GM19239 (cell line): ENCODE measurements around the gene TLDC2.
"Not testable (repeated sequence)": the region's sequence is repeated elsewhere in the genome, so short reads cannot be mapped to it uniquely, and the experiment has no call there.

Source experiments
- DNase-seq: peaks from one replicate; pipeline ENCODE4 v3.0.0; 2011; ENCODE audit warnings: low spot score; ENCODE audit not compliant: insufficient read length
- FAIRE-seq: peaks from 2 replicates; lab custom pipeline; 2011; peaks lifted over from hg19 to GRCh38; lab: Jason Lieb, UNC

Gene TLDC2

DNA sequence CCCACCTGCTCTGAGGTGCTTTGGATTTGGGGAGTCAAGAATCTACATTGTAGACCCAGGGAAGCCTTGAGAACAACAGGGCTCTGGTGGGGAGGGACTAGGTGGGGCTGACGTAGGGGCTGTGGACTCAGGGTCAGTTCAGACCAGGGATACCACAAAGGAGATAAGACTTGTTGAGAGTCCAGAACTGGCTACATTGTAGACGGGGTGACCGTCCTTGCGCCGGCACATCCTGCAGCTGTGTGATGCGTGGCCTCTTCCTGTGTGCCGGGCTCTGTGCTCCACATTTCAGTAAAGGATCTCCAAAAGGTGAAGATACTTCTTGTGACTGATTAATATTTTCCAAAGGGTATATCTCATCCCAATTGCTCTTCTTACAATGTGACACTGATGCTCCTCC is 9.8 kb upstream of the TLDC2 start:
- DNase-seq (no peak), FAIRE-seq (no peak)

DNA sequence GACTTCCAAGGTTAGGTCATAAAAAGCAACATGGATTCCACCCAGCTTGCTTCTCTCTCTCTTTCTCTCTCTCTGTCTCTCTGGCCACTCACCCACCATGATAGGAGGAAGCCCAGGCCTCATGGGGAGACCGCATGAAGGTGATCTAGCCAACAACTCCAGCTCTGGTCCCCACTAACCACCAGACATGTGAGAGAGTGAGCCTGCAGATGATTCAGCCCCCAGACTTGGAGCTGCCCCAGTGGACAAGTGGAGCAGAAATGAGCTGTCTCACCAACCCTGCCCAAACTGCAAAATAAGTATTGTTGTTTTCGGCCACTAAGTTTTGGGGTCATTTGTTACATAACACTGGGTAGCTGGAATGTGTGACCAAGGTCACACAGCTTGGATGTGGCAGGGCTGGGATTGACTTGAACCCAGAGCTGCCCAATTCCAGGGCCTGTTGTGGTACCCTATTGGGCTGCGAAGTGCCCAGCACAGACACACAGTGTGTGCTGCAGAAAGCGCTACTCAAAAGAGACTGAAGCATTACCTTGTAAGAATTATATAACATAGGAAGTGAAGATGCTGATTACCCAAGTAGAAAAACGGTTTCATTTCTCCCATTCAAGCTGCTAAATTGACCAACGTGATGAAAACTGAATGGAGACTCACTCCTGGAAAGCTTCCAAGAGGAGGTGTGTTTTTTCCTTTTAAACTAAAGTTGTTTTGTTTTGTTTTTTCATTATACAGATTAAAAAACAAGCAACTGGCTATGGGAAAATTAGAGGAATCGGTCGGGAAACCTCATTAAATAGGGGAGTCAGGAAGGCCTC is 9.1 kb upstream of the TLDC2 start:
- no peak for DNase-seq
- peak; percentile 72 for FAIRE-seq

DNA sequence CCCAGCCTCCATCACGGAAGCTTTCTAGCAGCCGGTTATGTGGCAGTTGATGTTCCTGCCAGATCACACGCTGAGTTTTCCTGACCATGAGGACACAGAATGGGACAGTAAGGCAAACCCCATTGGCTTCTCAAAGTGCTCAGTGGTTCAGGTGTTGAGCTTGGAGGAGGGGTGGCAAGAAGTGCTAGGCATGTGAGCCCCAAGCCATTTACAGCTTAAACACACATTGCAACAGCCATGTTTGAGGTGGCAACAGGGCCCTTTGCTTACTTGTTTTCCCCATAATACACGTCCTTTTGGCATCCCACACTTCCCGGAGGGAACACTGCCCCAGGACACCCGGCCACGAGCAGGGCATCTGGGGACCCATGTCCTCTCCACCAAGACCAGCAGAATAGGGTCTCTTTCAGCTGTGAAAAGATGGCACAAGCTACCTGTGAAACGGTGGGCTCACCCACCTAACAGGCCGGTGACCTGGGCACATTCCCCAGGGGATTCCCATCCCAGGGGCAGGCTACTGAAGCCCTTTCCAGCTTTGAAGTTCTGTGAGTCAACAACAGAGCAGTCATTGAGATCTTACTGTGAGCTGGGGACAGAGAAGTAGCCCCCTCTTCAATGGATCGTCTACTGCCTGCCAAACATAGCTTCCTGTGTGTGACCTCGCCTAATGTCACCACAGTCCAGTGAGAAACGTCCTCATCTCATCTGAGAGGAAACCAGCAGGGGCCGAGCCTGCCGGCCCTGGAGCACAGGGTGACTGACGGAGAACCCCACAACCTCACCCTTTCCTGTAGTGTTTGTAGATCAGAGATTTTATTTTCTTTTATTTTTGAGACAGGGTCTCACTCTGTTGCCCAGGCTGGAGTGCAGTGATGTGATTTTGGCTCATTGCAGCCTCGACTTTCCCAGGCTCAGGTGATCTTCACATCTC is 4.0 kb upstream of the TLDC2 start:
- FAIRE-seq (no peak), DNase-seq (no peak)

DNA sequence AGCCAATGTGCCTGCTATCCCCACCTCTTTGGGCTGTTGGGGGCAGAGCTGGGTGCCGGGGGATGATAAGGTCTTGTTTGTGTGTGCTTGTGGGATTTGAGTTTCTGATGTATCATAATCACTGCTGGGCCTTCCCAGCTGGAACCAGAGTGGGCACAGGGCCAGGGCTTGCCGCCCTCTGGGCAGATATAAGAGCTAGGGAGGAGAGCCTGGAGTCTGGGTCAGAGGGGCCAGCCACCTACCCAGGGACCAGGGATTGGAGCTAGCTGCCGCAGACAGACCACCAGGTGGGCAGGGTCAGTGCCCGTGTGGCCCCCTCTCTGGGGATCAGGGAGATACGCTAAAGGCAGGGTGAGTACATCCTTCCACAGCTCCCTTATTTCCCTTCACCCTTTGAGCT is 3.1 kb upstream of the TLDC2 start:
- FAIRE-seq = no peak
- DNase-seq = no peak

DNA sequence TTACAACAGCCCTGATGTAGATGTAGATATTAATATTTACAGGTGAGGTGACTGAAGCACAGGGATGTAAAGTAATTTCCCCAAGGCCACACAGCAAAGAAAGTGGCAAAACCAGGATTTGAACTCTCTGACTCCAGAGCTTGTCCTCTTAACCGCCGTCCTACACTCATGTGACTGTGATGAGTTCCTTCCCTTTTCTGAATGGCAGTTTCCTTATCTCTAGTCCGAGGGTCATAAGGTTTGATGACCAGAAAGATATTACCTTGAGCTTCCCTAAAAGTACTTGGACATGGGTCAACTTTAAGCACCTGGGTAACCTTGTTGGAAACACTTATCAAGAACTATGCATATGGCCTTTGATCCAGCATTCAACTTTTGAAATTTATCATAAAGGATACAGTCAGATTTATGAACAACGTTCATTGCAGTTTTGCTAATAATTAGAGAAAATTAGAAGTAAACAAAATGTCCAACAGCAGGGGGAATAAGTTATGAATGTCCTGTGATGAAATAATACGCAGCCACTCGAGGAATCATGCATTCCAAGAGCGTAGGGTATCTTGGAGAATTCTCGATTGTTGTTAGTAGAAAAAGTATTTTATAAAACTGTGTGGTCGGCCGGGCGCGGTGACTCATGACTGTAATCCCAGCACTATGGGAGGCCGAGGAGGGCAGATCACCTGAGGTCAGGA is 2.3 kb upstream of the TLDC2 start:
- FAIRE-seq (no peak), DNase-seq (no peak)

DNA sequence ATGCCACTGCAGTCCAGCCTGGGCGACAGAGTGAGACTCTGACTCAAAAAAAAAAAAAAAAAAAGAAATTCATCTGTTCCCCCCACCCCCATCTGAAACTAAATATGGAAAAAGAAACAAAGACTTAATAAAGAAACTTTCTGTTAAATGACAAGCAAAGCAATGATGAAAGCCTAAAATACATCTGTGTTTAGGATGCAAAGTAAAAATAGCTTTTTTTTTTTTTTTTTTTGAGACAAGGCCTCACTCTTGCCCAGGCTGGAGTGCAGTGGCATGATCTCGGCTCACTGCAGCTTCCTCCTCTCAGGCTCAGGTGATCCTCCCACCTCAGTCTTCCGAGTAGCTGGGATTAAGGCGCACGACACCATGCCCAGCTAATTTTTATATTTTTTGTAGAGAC is 845 bp upstream of the TLDC2 start:
- not testable (repeated sequence) for FAIRE-seq, DNase-seq

DNA sequence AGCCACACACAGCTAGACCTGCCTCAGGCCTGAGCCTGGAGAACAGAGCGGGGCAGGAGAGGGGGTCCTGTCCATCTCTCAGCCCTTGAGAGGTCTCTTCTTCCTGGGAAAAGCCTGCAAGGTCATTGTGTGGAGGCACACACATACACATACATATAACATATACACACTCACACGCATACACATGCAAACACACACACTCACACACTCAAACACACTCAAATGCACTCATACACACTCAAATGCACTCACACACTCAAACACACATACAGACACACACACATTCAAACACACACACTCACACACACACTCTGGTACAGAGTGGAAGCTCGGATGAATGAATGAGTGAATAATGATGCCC is 515 bp downstream of the TLDC2 start:
- DNase-seq = no peak
- no peak for FAIRE-seq

DNA sequence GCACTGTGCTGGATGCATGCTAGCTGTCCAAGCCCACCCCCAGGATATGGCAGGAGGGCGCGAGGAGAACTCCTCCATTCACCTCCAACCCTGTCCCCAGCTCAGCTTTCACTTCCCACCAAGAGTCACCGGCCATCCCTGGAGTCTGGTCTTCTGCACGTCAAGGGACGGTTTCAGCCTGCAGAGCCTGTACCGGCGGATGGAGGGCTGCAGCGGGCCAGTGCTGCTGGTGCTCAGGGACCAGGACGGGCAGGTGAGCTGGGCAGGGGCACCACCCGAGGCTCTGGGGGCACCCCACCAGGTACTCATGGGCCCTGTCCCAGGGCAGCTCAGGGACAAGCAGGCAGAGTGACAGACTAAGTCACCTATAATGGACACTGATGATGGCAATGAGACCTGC is 3.0 kb downstream of the TLDC2 start:
- FAIRE-seq (no peak), DNase-seq (no peak)

DNA sequence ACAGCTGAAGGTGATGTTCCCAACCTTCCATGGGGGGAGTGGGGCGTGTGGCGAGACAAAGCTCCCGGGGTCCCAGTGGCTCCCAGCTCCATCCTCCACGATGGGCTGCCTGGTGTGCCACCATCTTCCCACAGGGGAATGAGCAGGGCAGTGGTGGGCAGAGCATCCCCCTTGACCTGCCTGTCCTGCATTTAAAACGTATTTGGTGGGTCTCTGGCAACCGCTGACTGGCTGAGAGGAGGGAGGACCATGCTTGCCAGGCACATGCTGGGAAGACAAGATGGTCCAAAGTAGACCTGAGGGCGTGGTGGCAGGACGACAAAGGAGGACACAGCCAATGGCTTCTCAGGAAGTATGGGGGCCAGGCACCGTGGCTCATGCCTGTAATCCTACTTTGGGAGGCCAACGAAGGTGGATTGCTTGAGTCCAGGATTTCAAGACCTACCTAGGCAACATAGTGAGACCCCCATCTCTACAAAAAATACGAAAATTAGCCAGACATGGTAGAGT is 4.9 kb downstream of the TLDC2 start:
- FAIRE-seq = no peak
- no peak for DNase-seq

DNA sequence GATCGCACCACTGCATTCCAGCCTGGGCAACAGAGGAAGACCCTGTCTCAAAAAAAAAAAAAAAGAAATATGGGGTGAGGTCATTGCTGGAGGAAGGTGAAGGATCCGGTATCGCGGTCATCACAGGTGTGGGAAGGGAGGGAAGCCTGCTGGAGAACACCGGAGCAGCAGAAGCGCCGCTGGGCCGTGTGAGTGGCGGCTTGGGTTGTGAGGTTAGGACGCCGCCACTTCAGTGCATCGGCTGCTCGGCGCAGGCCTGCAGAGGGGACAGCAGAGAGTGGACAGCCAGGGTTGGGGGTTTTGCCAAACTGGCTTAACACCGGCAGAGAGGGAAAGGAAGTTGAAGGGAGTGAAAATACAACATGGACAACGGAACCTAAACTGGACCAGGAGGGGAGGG is 5.4 kb downstream of the TLDC2 start:
- DNase-seq (no peak), FAIRE-seq (no peak)

DNA sequence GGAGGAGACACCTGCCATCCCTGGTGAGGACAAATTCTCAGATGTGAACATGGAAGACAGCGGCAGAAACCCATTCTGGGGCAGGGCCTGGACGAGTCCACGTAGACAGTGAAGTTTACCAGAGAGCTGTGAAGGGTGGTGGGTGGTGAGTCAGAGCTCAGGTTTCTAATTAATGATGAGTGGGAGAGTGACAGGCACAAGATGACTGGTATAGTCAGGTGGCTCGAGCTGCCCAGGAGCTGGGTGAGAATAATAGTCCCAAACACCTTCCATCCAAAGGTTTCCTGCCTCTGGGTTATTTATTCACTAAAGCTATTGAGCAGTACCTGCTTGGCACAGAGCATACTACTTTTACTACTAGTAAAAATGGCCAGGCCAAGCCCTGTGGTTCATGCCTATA is 6.0 kb downstream of the TLDC2 start:
- no peak for FAIRE-seq
- DNase-seq = no peak

DNA sequence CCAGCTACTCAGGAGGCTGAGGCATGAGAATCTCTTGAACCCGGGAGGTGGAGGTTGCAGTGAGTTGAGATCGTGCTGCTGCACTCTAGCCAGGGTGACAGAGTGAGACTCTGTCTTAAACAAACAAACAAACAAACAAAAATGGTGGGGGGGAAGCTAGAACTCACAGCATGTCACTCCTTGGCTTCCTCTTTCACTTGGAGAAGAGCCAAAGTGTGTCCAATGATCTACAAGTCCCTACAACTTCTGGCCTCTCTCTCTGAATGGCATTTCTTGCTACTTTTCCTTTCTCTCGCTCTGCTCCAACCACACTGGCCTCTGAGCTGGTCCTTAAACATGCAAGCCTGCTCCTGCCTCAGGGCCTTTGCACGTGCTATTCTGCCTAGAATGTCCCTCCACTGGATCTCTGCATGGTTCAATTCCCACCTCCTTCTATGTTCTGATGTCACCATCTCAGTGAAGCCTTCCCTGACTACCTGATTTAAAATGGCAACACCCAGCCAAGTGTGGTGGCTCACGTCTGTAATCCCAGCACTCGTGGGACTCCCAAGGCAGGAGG is 8.1 kb downstream of the TLDC2 start:
- FAIRE-seq (no peak), DNase-seq (no peak)

DNA sequence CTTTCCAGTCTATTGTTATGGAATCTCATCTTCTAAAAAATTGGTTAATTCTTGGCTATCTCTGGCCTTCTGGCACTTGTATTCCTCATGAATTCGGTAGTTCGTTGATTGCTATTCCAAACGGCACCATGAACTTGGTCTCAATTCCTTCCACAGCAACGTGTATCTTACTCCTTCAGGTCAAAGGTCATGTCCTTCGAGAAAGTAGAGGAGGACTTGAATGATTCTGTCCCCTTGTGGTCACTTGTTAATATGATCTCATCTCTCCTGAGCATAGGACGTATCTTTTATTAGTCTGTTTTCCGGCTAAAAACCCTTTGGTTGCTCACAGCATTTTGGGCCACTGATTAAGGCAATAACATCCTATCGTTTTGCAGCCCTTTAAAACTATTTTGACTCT is 9.4 kb downstream of the TLDC2 start:
- no peak for FAIRE-seq
- no peak for DNase-seq

DNA sequence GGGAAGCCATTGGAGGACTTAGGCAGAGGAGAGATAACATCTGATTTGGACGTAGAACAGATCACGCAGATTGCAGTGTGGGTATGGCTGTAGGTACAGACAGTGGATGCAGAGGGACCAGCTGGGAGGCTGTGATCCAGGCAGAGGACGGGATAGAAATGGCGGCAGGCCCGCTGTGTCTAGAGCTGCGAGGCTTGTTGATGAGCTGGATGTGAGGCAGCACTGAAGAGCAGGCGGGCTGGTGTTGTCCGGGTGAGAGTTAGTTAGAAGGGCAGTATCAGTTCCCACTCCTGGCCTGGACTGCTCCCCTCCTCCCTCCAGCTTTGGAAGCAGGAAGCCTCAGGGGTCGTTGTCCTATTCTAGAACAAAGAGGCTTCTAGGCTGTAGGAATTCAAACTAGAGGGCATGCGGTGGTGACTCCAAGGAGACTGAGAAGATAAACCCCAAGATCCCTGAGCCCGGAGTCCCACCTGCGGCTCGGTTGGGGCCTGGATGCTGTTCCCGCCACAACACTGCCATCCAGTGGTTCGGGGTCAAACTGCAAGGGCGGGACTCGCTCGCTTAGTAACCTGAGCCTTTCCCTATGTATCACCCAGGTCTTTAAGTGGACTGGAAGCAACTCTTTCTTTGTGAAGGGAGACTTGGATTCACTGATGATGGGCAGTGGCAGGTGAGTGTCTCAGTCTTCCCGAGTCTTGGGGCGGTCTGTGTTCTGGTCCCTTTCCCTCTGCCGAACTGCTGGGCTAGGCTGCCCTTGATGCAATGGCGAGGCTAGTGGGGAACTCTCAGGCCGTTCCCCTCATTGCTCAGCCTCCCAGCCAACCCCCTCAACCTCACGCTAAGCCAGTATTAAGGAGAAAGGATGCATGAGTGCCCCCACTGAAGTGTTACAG is 11.2 kb downstream of the TLDC2 start:
- DNase-seq (peak; percentile 78), FAIRE-seq (peak; percentile 96)

DNA sequence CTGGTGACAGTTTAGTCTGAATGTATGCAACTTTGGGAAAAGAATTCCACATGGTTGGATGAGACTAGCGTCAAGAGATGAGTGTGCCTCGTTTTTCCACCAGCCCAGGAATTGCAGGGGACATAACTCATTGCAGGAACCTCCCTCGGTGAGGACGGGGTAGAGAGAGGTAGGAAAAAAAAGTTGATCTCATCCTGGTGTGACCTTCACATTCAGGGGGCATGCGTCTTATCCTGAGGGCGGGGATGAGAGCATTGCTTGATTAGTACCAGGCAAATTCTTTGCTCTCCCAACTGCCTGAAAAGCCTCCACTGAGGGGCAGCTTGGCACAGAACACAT is 11.8 kb downstream of the TLDC2 start:
- FAIRE-seq = no peak
- no peak for DNase-seq

DNA sequence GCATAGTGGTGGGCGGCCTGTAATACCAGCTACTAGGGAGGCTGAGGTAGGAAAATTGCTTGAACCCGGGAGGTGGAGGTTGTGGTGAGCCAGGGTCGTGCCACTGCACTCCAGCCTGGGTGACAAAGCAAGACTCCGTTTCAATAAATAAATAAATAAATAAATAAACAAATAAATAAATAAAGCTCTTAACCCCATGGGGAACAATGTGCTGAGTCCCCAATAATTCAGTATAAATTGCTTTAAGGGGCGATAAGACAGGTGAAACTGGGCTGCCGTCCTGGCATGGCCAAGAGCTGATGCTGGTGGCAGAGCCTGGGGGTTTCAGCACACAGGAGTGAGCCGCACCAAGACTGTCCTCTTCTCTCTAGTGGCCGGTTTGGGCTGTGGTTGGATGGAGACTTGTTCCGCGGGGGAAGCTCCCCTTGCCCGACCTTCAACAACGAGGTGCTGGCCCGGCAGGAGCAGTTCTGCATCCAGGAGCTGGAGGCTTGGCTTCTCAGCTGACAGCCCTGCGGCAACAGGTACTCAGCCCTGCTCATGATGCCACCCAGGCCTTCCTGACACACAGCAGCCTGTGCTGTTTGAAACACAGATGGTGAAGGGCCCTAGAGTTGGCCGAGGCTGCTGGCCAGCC is 13.1 kb downstream of the TLDC2 start:
- FAIRE-seq (no peak), DNase-seq (no peak)

DNA sequence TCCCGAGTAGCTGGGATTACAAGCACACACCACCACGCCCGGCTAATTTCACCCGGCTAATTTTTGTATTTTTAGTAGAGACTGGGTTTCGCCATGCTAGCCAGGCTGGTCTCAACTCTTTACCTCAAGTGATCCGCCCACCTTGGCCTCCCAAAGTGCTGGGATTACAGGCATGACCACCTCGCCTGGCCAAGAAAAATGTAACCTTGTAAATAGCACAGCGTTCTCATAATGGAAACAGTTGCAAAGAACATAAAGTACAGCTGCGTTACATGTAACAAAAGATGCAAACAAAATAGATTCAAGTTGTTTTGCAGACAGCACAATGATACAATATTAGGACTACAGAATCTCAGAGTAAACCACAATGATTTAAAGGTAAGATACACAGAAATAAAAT is 14.6 kb downstream of the TLDC2 start:
- FAIRE-seq (no peak), DNase-seq (no peak)

DNA sequence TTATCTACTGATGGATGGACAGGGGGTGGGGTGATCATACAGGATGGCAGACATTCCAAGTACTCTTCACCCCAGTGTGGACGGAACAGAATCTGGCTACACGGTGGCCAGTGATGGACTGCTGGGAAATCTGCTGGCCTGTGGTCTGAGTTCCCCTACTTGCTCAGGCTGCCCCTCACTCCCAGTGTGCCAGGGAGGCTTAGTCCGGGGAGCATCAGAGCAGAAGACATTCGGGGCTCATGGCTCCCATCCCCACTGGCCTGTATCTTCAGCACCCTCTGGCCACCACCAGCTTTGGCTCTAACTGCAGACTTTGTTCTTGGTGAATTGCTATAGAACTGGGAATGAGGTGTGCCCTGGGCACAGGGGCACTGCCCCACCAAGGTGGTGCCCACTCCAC is 15.3 kb downstream of the TLDC2 start:
- FAIRE-seq = no peak

DNA sequence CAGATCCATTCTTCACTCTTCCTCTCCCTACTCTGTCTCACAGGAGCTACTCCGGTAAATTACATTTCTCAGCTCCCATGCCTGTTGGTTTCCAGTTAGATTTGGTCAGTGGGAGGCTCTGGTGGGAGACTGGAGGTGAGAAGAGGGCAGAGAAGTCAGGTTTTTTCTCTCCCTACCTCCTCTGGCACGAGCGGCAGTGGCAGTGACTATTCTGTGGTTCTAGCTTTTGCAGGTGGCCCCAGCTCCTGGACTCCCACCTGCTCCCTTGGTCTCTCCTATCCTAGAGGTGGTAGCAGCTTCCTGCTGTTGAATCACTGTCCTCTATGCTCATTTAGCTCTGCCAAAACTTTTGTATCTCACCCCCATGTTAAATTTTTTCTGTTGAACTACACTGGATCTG is 17.9 kb downstream of the TLDC2 start:
- DNase-seq = no peak
- FAIRE-seq = no peak

More for the DNA sequence above, 15.3 kb downstream of the TLDC2 start:
- DNase-seq = no peak
